ENCODE measurements around the gene COPS4. TPM values are rescaled to one million over a fixed set of nuclear protein-coding genes. Genes with fewer than 3 reads are reported as not detected.
A peak's percentile ranks its signal among the peaks of the same experiment; 100 is the strongest.
"Not testable (repeated sequence)": the region's sequence is repeated elsewhere in the genome, so short reads cannot be mapped to it uniquely, and the experiment has no call there.

COPS4 gene
- total RNA-seq, 2 donors from 2014 or later, result 50.5 to 56.9 TPM

- Histone ChIP-seq H3K9me3 (no peaks in the 10 kb centered on the region), H3K36me3 (no peaks in the 10 kb centered on the region), H3K27ac (peak overlapping the region in 1 of 2 donors; percentile 33), H3K4me1 (replicated peaks) (no peaks in the 10 kb centered on the region), H3K4me3 (no peak overlapping the region), H3K27me3 (replicated peaks; ENCODE audit: insufficient read depth) (no peaks in the 10 kb centered on the region)
- TF ChIP-seq POLR2AphosphoS5 (IDR thresholded peaks at IDR 0.05) (peak; percentile 18), POLR2A (IDR thresholded peaks at IDR 0.05) (no peak), CTCF (IDR thresholded peaks at IDR 0.05) (no peak)
- intact Hi-C loops (cut with DNase I), result loop anchor here (5.0 kb wide), 1 partner anchor 182 kb away; no protein-coding TSS in a partner anchor
- 35% methylated on average over 4 of the region's 4 CpGs for WGBS
- DNase-seq (ENCODE audit: low spot score), result no peak
These were observed 40.5 kb downstream of the COPS4 start for GRCh38 chr4:83075311-83076095.

- no peak overlapping the region for H3K27ac ChIP-seq
These were observed 45.6 kb downstream of the COPS4 start for GRCh38 chr4:83080561-83080960.

GRCh38 chr4:83082777-83083176 is 47.8 kb downstream of the COPS4 start:
- no peaks in the 10 kb centered on the region for H3K27me3 ChIP-seq (replicated peaks; ENCODE audit: insufficient read depth)
- no peaks in the 10 kb centered on the region for H3K36me3 ChIP-seq
- no peak for DNase-seq (ENCODE audit: low spot score)
- H3K4me1 ChIP-seq (replicated peaks), result no peaks in the 10 kb centered on the region
- no peak overlapping the region for H3K4me3 ChIP-seq
- WGBS, result 96% methylated on average over 4 of the region's 4 CpGs
- no peak overlapping the region for H3K27ac ChIP-seq
- intact Hi-C loops (cut with DNase I), result no loop called here
- no peak for TF ChIP-seq CTCF (IDR thresholded peaks at IDR 0.05)
- no peak for TF ChIP-seq POLR2A (IDR thresholded peaks at IDR 0.05)
- TF ChIP-seq POLR2AphosphoS5 (IDR thresholded peaks at IDR 0.05), result no peak
- H3K9me3 ChIP-seq, result no peaks in the 10 kb centered on the region

More at GRCh38 chr4:83080561-83080960, 45.6 kb downstream of the COPS4 start:
- Histone ChIP-seq H3K36me3 (no peaks in the 10 kb centered on the region), H3K4me1 (replicated peaks) (no peaks in the 10 kb centered on the region), H3K27me3 (replicated peaks; ENCODE audit: insufficient read depth) (no peaks in the 10 kb centered on the region), H3K9me3 (no peaks in the 10 kb centered on the region), H3K4me3 (no peak overlapping the region)
- WGBS, result 87% methylated on average over 6 of the region's 6 CpGs
- no peak for TF ChIP-seq CTCF (IDR thresholded peaks at IDR 0.05)
- no peak for TF ChIP-seq POLR2AphosphoS5 (IDR thresholded peaks at IDR 0.05)
- no peak for TF ChIP-seq POLR2A (IDR thresholded peaks at IDR 0.05)
- intact Hi-C loops (cut with DNase I), result no loop called here
- DNase-seq (ENCODE audit: low spot score), result no peak

GRCh38 chr4:83083925-83084475 is 49.0 kb downstream of the COPS4 start:
- no peak for DNase-seq (ENCODE audit: low spot score)

GRCh38 chr4:83084956-83085355 is 50.0 kb downstream of the COPS4 start:
- H3K27ac ChIP-seq; DNase-seq (ENCODE audit: low spot score); H3K4me3 ChIP-seq; H3K9me3 ChIP-seq; H3K4me1 ChIP-seq (replicated peaks); H3K27me3 ChIP-seq (replicated peaks; ENCODE audit: insufficient read depth); H3K36me3 ChIP-seq; intact Hi-C loops (cut with DNase I): not testable (repeated sequence)
- 83% methylated on average over 12 of the region's 12 CpGs for WGBS

More at GRCh38 chr4:83083925-83084475, 49.0 kb downstream of the COPS4 start:
- H3K27ac ChIP-seq, result no peak overlapping the region
- 64% methylated on average over 10 of the region's 11 CpGs for WGBS
- no peak overlapping the region for H3K4me3 ChIP-seq
- intact Hi-C loops (cut with DNase I), result no loop called here
- H3K4me1 ChIP-seq (replicated peaks), result no peaks in the 10 kb centered on the region
- no peaks in the 10 kb centered on the region for H3K9me3 ChIP-seq
- no peaks in the 10 kb centered on the region for H3K36me3 ChIP-seq
- no peaks in the 10 kb centered on the region for H3K27me3 ChIP-seq (replicated peaks; ENCODE audit: insufficient read depth)
- no peak for TF ChIP-seq POLR2AphosphoS5 (IDR thresholded peaks at IDR 0.05)
- no peak for TF ChIP-seq CTCF (IDR thresholded peaks at IDR 0.05)
- no peak for TF ChIP-seq POLR2A (IDR thresholded peaks at IDR 0.05)
